ENCODE measurements around the gene RASAL2.

GRCh38 chr1:178145605-178146004, 51.7 kb downstream of the RASAL2 start:
- TF ChIP-seq CTCF (IDR thresholded peaks at IDR 0.05), result no peak
- TF ChIP-seq ZFX (IDR thresholded peaks at IDR 0.05; ENCODE audit: borderline replicate concordance), result no peak

Data from 22Rv1 (cell line).